Measurements from ENCODE around the gene ADGRB3.

Gene ADGRB3

GRCh38 chr6:69392745-69393144 is 757.7 kb downstream of the ADGRB3 start:
- TF ChIP-seq GATA2 (IDR thresholded peaks at IDR 0.05; ENCODE audit: low read depth, low read length) (no peak), GATA3 (IDR thresholded peaks at IDR 0.05; ENCODE audit: low read depth, low read length) (no peak)

- TF ChIP-seq GATA2 (IDR thresholded peaks at IDR 0.05; ENCODE audit: low read depth, low read length) (no peak), GATA3 (IDR thresholded peaks at IDR 0.05; ENCODE audit: low read depth, low read length) (no peak)
Observed at GRCh38 chr6:69398311-69398710, 763.2 kb downstream of the ADGRB3 start.

- no peak for TF ChIP-seq GATA3 (IDR thresholded peaks at IDR 0.05; ENCODE audit: low read depth, low read length)
Observed at GRCh38 chr6:69398729-69399128, 763.6 kb downstream of the ADGRB3 start.

DNA sequence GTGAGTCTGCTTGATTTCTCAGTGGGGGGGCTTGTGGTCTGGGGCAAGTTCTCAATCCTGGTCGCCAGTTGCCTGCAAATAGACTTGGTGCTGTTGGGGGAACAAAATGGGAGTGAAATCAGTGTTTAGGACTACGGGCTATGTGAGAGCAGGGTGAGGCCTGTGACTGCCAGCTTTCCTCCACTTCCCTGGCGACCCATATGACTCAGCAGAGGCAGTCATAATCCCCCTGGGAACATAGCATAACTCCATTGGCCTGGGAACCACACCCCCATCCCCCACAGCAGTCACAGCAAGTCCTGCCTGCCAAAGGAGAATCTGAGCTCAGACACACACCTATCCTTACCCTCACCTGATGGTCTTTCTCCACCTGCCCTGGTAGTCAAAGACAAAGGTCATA is 773.8 kb downstream of the ADGRB3 start:
- TF ChIP-seq GATA2 (IDR thresholded peaks at IDR 0.05; ENCODE audit: low read depth, low read length) (no peak), GATA3 (IDR thresholded peaks at IDR 0.05; ENCODE audit: low read depth, low read length) (no peak)

GRCh38 chr6:69416776-69417175 is 781.7 kb downstream of the ADGRB3 start:
- TF ChIP-seq GATA3 (IDR thresholded peaks at IDR 0.05; ENCODE audit: low read depth, low read length) (no peak), GATA2 (IDR thresholded peaks at IDR 0.05; ENCODE audit: low read depth, low read length) (no peak)

DNA sequence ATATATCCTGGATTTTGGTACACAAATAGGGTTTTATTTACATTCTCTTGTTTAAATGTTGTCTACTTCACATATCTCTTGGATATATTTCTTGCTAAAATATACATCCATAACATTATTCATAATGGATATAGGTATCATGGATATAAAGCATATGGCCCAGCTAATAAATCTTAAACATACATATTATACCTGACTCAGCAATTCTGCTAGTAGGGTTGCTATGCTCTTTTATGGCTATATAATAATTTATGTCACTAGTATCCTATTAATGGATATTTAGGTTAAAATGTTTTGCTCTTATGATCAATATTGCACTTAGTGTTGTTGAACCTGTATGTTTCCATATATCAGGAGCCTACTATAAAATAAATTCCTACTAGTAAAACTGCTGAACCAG is 786.2 kb downstream of the ADGRB3 start:
- no peak for TF ChIP-seq GATA3 (IDR thresholded peaks at IDR 0.05; ENCODE audit: low read depth, low read length)
- TF ChIP-seq GATA2 (IDR thresholded peaks at IDR 0.05; ENCODE audit: low read depth, low read length) = no peak

DNA sequence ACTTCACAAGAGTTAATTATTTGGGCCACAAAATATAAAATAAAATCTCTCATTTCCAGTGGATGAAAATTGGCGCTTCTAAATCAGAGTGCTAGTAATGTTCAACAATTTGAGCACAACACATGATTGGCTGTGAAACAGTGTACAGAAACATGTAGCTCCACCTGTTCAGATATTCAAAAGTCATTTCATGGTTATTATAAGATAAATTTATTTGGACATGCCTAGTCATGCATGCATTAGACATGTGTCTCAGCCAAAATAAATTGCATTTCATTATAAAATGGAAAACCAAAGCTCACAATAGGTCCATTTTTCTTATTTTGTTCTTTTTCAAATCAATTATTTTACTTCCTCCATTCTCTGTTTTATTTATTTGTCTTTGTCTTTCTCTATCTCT is 786.9 kb downstream of the ADGRB3 start:
- TF ChIP-seq GATA3 (IDR thresholded peaks at IDR 0.05; ENCODE audit: low read depth, low read length) (no peak), GATA2 (IDR thresholded peaks at IDR 0.05; ENCODE audit: low read depth, low read length) (no peak)

- TF ChIP-seq GATA3 (IDR thresholded peaks at IDR 0.05; ENCODE audit: low read depth, low read length) = no peak
- TF ChIP-seq GATA2 (IDR thresholded peaks at IDR 0.05; ENCODE audit: low read depth, low read length) = no peak
Observed at GRCh38 chr6:69422475-69422874, 787.4 kb downstream of the ADGRB3 start.

DNA sequence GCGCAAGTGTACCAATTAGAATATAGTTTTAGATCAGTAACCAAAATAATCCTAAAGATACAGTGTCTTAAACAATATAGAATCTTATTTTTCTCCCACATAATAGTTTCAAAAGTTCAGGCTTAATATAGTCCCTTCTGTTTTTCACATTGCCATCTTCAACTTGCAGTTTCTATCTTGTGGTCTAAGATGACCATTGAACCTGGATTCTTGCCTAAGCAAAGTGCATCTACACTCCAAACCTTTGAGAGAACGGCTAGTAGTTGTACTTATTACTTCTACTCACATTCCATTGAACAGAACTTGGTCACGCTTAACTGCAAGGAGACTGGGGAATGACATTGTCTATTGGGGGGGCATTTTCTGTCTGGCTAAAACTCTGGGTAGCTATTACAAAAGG is 788.7 kb downstream of the ADGRB3 start:
- TF ChIP-seq GATA3 (IDR thresholded peaks at IDR 0.05; ENCODE audit: low read depth, low read length) (no peak), GATA2 (IDR thresholded peaks at IDR 0.05; ENCODE audit: low read depth, low read length) (no peak)

- TF ChIP-seq GATA3 (IDR thresholded peaks at IDR 0.05; ENCODE audit: low read depth, low read length) = no peak
- TF ChIP-seq GATA2 (IDR thresholded peaks at IDR 0.05; ENCODE audit: low read depth, low read length) = no peak
Observed at GRCh38 chr6:69424581-69424980, 789.5 kb downstream of the ADGRB3 start.

DNA sequence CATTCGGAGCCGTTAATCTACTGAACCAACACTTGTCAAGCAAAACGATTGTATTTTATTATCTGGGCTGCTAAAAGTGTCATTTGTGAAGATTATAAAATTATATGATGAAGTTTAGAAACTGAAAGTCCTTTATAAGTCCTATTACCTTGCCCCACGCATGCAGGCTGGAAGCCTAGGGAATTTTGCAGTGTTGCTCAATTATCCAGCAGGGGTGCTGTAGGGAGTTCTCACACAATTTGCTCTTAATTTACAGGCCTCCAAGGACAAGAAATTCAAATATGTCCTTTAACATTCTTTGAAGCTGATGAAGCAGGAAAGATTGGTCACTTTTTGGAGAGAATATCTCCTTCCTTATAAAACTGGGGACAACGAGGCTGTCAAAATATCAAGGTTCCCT is 792.8 kb downstream of the ADGRB3 start:
- TF ChIP-seq GATA2 (IDR thresholded peaks at IDR 0.05; ENCODE audit: low read depth, low read length) (no peak), GATA3 (IDR thresholded peaks at IDR 0.05; ENCODE audit: low read depth, low read length) (no peak)

DNA sequence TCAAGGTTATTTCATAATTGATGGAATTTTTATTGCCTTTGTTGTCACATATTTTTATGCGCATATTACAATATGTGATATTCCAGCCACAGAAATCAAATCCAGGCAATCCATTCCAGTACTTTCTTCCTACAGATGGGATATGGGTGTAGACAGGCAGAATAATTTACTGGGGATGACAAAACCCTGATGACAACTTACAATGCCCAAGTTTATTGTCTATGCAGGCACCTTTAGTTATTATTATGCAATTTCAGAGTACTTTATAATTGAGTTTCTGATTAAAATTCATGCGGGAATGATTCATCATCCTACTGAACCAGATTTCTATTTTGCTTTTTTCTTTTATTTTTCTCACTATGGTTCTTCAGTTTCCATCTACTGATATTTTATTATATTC is 803.0 kb downstream of the ADGRB3 start:
- TF ChIP-seq GATA3 (IDR thresholded peaks at IDR 0.05; ENCODE audit: low read depth, low read length) = no peak
- TF ChIP-seq GATA2 (IDR thresholded peaks at IDR 0.05; ENCODE audit: low read depth, low read length) = no peak

Measured in SH-SY5Y (cell line).